22Rv1 (cell line): ENCODE results near the gene CNTRL.

Experiments
- ZFX ChIP-seq: fragments of 450-650 bp; IDR thresholded peaks from 2 replicates; pipeline ENCODE4 v1.6.1; 2017; ENCODE audit warnings: antibody characterized with exemption, borderline replicate concordance
- TF ChIP-seq, protein P1 (sequence below): fragments of 450-650 bp; IDR thresholded peaks from 2 replicates; pipeline ENCODE4 v1.5.1; 2017; ENCODE audit warnings: mild to moderate bottlenecking

DNA sequence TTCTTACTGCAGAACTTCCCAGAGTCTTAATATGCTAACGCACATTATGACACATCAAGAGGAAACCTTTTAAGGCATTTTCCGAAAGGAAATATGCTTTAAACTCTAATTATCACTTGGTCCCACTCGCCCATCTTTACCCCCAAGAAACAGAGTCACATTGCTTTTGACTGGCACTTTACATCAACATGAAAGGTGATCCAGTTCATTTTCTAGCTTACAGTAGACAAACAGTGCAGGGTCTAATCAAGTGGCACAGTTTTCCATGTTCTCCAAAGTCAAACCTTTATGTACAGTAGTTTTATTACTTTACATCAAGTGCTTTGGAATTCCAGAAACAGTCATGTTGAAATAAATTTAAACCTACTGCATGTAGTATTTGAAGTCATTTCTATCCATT is 114.9 kb downstream of the CNTRL start:
- TF ChIP-seq, protein P1, sequence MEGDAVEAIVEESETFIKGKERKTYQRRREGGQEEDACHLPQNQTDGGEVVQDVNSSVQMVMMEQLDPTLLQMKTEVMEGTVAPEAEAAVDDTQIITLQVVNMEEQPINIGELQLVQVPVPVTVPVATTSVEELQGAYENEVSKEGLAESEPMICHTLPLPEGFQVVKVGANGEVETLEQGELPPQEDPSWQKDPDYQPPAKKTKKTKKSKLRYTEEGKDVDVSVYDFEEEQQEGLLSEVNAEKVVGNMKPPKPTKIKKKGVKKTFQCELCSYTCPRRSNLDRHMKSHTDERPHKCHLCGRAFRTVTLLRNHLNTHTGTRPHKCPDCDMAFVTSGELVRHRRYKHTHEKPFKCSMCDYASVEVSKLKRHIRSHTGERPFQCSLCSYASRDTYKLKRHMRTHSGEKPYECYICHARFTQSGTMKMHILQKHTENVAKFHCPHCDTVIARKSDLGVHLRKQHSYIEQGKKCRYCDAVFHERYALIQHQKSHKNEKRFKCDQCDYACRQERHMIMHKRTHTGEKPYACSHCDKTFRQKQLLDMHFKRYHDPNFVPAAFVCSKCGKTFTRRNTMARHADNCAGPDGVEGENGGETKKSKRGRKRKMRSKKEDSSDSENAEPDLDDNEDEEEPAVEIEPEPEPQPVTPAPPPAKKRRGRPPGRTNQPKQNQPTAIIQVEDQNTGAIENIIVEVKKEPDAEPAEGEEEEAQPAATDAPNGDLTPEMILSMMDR: no peak
- TF ChIP-seq ZFX: no peak
